Medulla oblongata (tissue), 1 donor: ENCODE data around the gene TXLNG.
A peak's percentile ranks its signal among the peaks of the same experiment; 100 is the strongest.
"Not testable (repeated sequence)": the region's sequence is repeated elsewhere in the genome, so short reads cannot be mapped to it uniquely, and the experiment has no call there.

Experiments used
- DNase-seq: peaks from one replicate; pipeline ENCODE4 v3.0.0-alpha.2; 2015; ENCODE audit errors: extremely low spot score

TXLNG gene

GRCh38 chrX:16838202-16839066 lies 52.2 kb downstream of the TXLNG start:
- DNase-seq = no peak

GRCh38 chrX:16839219-16839851 lies 53.1 kb downstream of the TXLNG start:
- no peak for DNase-seq

- no peak for DNase-seq
Measured at GRCh38 chrX:16839852-16840460, 53.7 kb downstream of the TXLNG start.

GRCh38 chrX:16842684-16843083 lies 56.4 kb downstream of the TXLNG start:
- DNase-seq = no peak

DNA sequence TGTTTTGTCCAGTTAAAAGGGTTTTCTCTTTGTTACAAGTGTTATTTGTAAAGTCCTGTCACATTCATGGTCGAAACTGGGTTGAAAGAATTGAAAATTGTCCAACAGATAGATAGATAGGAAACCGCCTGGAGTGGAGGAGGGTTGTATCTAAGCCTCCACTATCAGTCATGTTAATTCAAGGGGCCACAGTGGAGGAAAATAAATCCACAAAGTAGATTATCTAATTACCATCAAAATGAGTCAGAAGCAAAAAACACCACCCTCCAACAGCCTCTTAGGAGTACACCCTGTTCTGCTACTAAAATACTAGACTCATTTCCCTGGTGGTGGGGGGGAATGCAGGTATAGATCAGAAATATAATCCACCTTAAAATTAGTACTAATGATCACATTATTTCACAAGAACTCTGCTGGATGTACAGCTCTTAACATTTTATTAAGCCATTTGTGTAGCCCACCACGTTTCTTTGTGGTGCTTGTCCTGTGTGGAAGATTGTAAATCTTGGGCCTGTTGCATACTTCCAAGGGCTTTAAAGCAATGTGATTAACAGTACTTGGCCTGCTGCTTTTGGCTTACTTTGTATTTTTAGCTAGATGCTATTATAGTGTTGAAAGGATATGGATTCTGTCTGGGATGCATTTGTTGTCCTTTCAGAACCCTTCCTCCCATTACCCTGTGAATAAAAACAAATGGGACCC lies 57.1 kb downstream of the TXLNG start:
- DNase-seq = no peak

- DNase-seq = no peak
Measured at GRCh38 chrX:16845686-16846085, 59.4 kb downstream of the TXLNG start.

GRCh38 chrX:16848541-16848940 lies 62.3 kb downstream of the TXLNG start:
- DNase-seq = no peak

DNA sequence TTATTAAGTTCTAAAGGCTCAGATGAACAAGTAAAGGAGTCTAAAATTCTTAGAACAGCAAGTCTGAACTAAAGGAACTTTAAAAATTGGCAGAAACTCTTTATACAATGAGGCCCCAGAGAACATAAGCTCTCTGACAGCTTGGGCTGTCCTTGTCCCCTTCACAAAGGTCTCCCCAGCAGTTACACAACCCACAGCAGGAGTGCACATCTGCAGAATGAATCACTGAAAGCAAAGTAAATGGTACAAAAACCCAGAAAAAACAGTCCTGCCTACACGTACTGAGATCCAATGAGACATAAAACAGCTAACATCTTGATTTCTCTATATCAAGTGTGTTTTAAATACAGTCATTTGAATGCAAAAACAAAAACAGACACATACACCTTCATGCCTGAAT lies 65.2 kb downstream of the TXLNG start:
- no peak for DNase-seq

DNA sequence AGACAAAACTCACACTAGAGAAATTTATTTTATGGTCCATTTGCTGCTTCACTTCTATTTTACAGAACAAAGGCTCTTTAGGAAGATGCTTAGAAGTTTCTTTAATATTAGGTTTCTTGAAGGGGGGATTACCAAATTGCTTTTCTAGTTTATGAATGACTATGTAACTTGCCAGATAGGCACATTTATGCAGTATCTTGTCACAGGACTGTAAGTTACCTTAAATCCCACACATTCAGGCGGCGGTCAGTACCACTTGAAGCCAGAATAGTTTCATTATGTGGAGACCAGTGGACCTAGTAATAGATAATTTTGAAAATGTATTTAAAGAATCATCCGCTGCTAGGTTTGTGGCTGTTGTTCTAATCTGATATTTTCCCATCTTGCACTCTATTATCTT lies 65.6 kb downstream of the TXLNG start:
- no peak for DNase-seq

DNA sequence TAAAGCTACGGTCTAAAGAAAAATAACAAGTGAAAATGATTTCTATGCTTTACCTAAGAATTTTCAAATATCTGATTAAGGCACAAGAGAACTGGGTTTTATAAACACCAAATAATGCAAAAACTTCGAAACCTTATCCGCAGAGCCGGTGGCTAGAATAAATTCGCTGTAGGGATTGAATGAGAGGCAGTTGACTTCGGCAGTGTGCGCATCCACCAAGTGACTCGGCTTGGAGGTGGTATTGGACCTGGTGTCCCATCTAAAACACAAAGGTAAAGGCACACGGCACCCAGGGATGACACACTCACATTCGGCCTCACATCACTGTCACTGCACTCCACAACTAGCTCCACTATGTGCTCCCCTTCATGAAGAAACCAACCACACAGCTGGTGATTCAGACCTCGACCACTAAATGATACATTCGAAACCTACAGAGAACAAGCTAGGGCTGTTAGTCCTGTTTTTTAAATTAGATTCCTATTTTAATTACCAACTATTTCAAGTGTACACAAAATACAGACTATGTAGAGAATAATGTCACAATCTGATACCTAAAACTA lies 66.4 kb downstream of the TXLNG start:
- no peak for DNase-seq

DNA sequence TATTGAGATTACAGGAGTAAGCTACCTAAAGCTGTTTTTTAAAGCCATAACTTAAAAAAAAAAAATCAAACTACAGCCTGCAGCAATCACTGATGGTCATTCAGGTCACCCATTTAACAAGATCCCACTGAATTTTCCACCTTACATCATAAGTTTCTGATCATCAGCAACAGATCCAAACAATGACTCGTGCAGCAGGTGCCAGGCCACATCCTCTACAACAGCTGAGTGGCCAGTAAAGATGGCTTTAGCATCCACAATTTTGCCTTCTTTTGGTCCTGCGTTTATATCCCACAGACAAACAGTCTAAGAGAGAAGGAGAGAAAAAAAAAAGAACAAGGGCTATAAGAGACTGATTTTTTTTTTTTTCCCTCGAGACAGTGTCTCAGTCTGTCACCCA lies 67.3 kb downstream of the TXLNG start:
- DNase-seq = no peak

- DNase-seq = no peak
Measured at GRCh38 chrX:16855363-16856075, 69.3 kb downstream of the TXLNG start.

GRCh38 chrX:16856076-16856404 lies 69.8 kb downstream of the TXLNG start:
- DNase-seq = not testable (repeated sequence)

- no peak for DNase-seq
Measured at GRCh38 chrX:16856744-16857143, 70.5 kb downstream of the TXLNG start.

DNA sequence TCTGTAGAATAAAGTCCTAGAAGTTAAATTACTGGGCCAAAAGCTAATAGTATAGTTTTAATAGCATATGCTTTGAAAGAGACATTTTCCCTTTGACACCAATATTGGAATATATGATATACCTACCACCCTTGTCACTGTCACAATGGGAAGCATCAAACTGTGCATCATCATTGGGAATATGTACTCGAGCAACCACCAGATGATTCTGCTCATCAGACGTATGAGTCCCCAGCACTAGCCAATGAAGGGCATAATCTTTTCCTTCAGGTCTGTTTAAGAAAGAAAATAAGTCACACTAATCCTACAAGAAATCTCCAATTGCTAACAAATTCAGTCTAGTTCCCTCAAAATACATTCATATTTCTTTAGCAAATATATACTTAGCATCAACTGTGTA lies 76.6 kb downstream of the TXLNG start:
- no peak for DNase-seq

DNA sequence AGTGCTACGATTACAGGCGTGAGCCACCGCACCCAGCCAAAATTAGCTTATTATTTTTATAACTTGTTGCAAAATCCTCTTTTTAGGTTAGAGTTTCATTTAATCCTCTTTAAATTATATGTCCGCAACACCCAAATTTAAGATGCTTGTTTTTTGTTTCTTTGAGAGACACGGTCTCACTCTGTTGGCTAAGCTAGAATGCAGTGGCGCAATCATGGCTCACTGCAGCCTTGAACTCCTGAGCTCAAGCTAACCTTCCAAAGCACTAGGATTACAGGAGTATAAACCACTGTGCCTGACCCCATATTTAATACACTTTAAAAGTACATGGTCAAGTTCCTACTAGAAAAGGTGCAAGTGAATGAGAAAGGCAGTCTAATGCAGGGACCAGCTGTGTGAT lies 81.7 kb downstream of the TXLNG start:
- DNase-seq = no peak

GRCh38 chrX:16868920-16869319 lies 82.7 kb downstream of the TXLNG start:
- DNase-seq = no peak

- no peak for DNase-seq
Measured at GRCh38 chrX:16869393-16870094, 83.3 kb downstream of the TXLNG start.

GRCh38 chrX:16870095-16870861 lies 84.0 kb downstream of the TXLNG start, which contains the start of gene RBBP7:
Gene RBBP7, minus strand, starts transcription at chrX:16870362. Its CDS starts 309 bp downstream, at chrX:16870053.
- DNase-seq = peak; percentile 91
